ENCODE data around the gene MKS1. TPM values are rescaled to one million over a fixed set of nuclear protein-coding genes. Genes with fewer than 3 reads are reported as not detected.

The MKS1 gene
- total and polyA plus RNA-seq, 2 of the 8 experiments (the other 6 are each of a cell fraction or from before 2014, with no cell fraction given): 12.0 to 21.7 TPM

GRCh38 chr17:58156839-58157803, 61.9 kb downstream of the MKS1 start (continued):
- TF ChIP-seq ATF3 (IDR thresholded peaks at IDR 0.05; ENCODE audit: insufficient read depth, low read depth, low read length): no peak
- no peak for TF ChIP-seq ATF2 (IDR thresholded peaks at IDR 0.05; ENCODE audit: low read length)
- TF ChIP-seq YY1 (IDR thresholded peaks at IDR 0.05; ENCODE audit: low read depth, low read length): peak; percentile 69; the same call in 1 of the 2 replicates

Other genes starting within 250 kb of the MKS1 start
- gene VEZF1, start 231.0 kb downstream of the MKS1 start, total RNA-seq (2021; fragmentation: NEBNext Ultra II Directional; extraction: Animal tissue kit (Norgen Biotek cat#: 25700)): 56.7 and 61.9 TPM in 2 replicates
- 21.5 and 28.9 TPM in 2 replicates for gene VEZF1, start 231.0 kb downstream of the MKS1 start, polyA plus RNA-seq (2011; rRNA removed)
- gene SRSF1, start 212.0 kb downstream of the MKS1 start, total RNA-seq (2021; fragmentation: NEBNext Ultra II Directional; extraction: Animal tissue kit (Norgen Biotek cat#: 25700)): 429 and 433 TPM in 2 replicates
- 149 and 300 TPM in 2 replicates for gene SRSF1, start 212.0 kb downstream of the MKS1 start, polyA plus RNA-seq (2011; rRNA removed)
- 49.7 and 52.7 TPM in 2 replicates for gene DYNLL2, start 135.8 kb downstream of the MKS1 start, total RNA-seq (2021; fragmentation: NEBNext Ultra II Directional; extraction: Animal tissue kit (Norgen Biotek cat#: 25700))
- gene DYNLL2, start 135.8 kb downstream of the MKS1 start, polyA plus RNA-seq (2011; rRNA removed): 19.8 and 21.6 TPM in 2 replicates
- gene OR4D1, start 70.9 kb downstream of the MKS1 start, total RNA-seq (2021; fragmentation: NEBNext Ultra II Directional; extraction: Animal tissue kit (Norgen Biotek cat#: 25700)): 0.32 and 0.33 TPM in 2 replicates
- gene OR4D1, start 70.9 kb downstream of the MKS1 start, polyA plus RNA-seq (2011; rRNA removed): 0.39 and 0.44 TPM in 2 replicates
- not detected in 2 replicates for gene OR4D2, start 52.3 kb downstream of the MKS1 start, total RNA-seq (2021; fragmentation: NEBNext Ultra II Directional; extraction: Animal tissue kit (Norgen Biotek cat#: 25700))
- gene OR4D2, start 52.3 kb downstream of the MKS1 start, polyA plus RNA-seq (2011; rRNA removed): not detected in 2 replicates
- not detected in 2 replicates for gene EPX, start 26.5 kb downstream of the MKS1 start, total RNA-seq (2021; fragmentation: NEBNext Ultra II Directional; extraction: Animal tissue kit (Norgen Biotek cat#: 25700))
- not detected in 2 replicates for gene EPX, start 26.5 kb downstream of the MKS1 start, polyA plus RNA-seq (2011; rRNA removed)
- 0.44 and 0.52 TPM in 2 replicates for gene LPO, start 19.3 kb upstream of the MKS1 start, total RNA-seq (2021; fragmentation: NEBNext Ultra II Directional; extraction: Animal tissue kit (Norgen Biotek cat#: 25700))
- 0.38 and 0.46 TPM in 2 replicates for gene LPO, start 19.3 kb upstream of the MKS1 start, polyA plus RNA-seq (2011; rRNA removed)
- 0.74 TPM in 1 of 2 replicates, not detected in the other for gene MPO, start 61.7 kb upstream of the MKS1 start, total RNA-seq (2021; fragmentation: NEBNext Ultra II Directional; extraction: Animal tissue kit (Norgen Biotek cat#: 25700))
- 0.06 and 0.13 TPM in 2 replicates for gene MPO, start 61.7 kb upstream of the MKS1 start, polyA plus RNA-seq (2011; rRNA removed)
- gene TSPOAP1, start 109.5 kb upstream of the MKS1 start, total RNA-seq (2021; fragmentation: NEBNext Ultra II Directional; extraction: Animal tissue kit (Norgen Biotek cat#: 25700)): 9.2 and 9.8 TPM in 2 replicates
- gene TSPOAP1, start 109.5 kb upstream of the MKS1 start, polyA plus RNA-seq (2011; rRNA removed): 7.6 and 9.8 TPM in 2 replicates
- gene SUPT4H1, start 132.9 kb upstream of the MKS1 start, total RNA-seq (2021; fragmentation: NEBNext Ultra II Directional; extraction: Animal tissue kit (Norgen Biotek cat#: 25700)): 103 and 112 TPM in 2 replicates
- gene SUPT4H1, start 132.9 kb upstream of the MKS1 start, polyA plus RNA-seq (2011; rRNA removed): 115 and 143 TPM in 2 replicates
- 0.89 and 2.4 TPM in 2 replicates for gene RNF43, start 198.3 kb upstream of the MKS1 start, total RNA-seq (2021; fragmentation: NEBNext Ultra II Directional; extraction: Animal tissue kit (Norgen Biotek cat#: 25700))
- gene RNF43, start 198.3 kb upstream of the MKS1 start, polyA plus RNA-seq (2011; rRNA removed): 1.5 and 2.3 TPM in 2 replicates

Data from H1 (cell line).